Measurements from ENCODE around the gene DUSP5.

The DUSP5 gene

DNA sequence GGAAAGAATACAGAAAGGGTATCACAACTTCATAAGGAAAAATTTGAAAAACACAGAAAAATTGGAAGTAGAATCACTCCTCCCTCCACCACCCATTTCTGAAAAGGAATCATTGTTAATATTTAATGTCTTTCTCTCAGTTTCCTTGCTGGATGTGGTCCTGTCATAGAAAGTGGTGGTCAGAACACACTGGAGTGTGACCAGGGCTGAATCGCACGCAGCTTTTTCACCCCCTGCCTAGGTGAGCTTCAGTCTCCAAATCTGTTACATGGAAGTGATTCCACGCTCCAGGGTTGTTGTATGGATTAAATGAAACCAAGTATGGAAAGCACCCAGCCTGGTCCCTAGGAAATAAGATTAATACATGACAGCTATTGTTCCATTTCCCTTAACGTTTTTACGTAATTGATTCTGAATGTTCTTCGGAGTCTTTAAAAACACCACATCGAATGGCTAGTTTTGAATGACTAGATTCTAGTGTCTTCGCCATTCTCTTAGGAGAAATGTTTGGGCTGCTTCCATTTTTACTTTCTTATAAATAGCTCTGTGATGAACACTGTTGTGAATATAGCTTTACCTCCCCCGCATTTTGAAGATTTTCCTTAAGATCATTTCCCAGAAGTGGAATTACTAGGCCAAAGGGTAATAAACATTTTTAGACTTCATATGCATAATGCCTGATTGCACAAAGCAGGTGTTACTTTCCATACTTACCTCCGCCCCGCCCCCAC lies 10.9 kb upstream of the DUSP5 start:
- Histone ChIP-seq H3K27me3 (ENCODE audit: control insufficient read depth, insufficient read depth, low read length) (peaks cover 47% of the 10 kb centered on the region), H3K4me3 (ENCODE audit: low read length) (no peak overlapping the region), H3K9me3 (ENCODE audit: control insufficient read depth, low read length) (no peaks in the 10 kb centered on the region)

DNA sequence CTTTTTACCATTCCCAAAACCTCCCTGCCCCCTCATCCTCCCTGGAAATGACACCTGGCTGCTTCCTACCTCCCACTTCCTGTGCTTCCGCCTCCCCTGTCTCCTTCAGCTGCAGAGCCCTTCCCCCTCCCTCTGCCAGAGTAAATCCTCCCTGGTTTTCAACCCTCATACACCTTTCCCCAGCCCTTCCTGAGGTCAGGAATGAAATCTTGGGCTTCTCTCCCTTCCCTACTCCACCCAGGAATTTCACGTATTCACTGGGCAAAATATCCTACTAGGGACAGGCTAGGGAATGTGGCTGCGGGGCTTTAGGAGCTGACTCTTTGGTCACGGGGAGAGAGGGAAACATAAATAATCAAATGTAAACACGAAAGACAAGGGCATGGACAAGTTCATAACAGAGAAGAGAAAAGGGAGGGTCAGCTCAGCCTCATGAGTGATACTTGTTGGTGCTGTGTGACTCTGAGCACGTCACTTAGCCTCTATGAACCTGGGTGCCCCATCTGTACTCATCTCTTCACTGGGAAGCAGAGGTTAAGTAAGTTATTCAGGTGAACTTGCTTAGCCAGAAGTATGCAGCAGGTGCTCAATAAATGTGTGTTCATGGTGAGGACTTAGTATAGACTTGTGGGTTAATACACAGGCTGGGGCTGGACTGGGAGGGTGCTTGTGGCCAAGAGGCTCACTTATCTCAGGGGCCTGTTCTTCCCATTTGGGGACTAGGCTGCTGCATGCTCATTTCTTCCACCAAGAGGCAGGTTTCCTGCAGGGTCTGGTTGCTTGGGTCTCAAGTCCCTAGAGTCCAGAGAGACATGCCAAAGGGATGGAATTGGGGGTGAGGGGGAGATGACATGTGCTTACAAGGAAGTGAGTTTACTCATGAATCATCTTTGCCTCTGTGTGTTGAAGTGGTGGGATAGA lies 10.0 kb upstream of the DUSP5 start:
- Histone ChIP-seq H3K4me1 (ENCODE audit: control insufficient read depth, insufficient read depth, low read length) (no peaks in the 10 kb centered on the region), H3K9me3 (ENCODE audit: control insufficient read depth, low read length) (no peaks in the 10 kb centered on the region), H3K36me3 (ENCODE audit: control insufficient read depth, insufficient read depth, low read length) (no peaks in the 10 kb centered on the region), H3K27me3 (ENCODE audit: control insufficient read depth, insufficient read depth, low read length) (peaks cover 41% of the 10 kb centered on the region), H3K9ac (ENCODE audit: low read length) (no peak overlapping the region), H3K4me3 (ENCODE audit: low read length) (no peak overlapping the region)

More for the DNA sequence above, 10.9 kb upstream of the DUSP5 start:
- Histone ChIP-seq H3K4me1 (ENCODE audit: control insufficient read depth, insufficient read depth, low read length) (no peaks in the 10 kb centered on the region), H3K9ac (ENCODE audit: low read length) (no peak overlapping the region), H3K36me3 (ENCODE audit: control insufficient read depth, insufficient read depth, low read length) (no peaks in the 10 kb centered on the region)

DNA sequence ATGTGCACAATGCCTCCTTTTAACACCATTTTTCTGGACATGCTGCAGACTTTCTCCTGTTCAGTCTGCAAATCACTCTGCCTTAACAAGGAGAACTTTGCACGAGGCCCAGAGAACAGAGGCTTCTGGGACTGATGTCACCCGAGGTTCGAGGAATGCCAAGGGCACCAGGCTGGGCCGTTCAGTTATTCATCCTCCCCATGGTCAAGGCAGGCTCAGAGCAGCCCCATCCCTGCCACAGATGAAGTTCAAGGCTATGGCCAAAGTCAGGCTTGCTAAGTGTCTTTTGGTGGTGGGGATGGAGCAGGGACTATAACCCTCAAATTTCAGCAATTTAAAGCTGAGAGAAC lies 9.4 kb upstream of the DUSP5 start:
- no peaks in the 10 kb centered on the region for H3K36me3 ChIP-seq (ENCODE audit: control insufficient read depth, insufficient read depth, low read length)
- no peaks in the 10 kb centered on the region for H3K9me3 ChIP-seq (ENCODE audit: control insufficient read depth, low read length)
- no peak overlapping the region for H3K9ac ChIP-seq (ENCODE audit: low read length)
- peaks cover 48% of the 10 kb centered on the region for H3K27me3 ChIP-seq (ENCODE audit: control insufficient read depth, insufficient read depth, low read length)
- H3K4me1 ChIP-seq (ENCODE audit: control insufficient read depth, insufficient read depth, low read length), result no peaks in the 10 kb centered on the region
- no peak overlapping the region for H3K4me3 ChIP-seq (ENCODE audit: low read length)

DNA sequence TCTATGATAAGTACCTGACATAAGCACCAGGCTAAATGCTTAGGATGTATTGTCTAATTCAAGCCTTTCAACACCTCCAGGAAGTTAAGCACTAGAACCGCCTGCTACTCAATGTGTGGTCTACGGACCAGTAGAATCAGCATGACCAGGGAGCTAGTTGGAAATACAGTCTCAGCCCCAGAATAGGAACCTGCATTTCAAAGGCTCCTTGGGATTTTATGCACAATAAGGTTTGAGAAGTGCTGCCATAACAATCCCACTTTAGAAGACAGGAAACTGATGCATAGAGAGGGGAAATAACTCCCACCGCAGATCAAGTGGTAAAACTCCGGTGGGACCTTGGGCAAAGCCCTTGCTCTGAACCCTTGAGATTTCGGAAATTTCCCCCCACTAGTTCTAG lies 8.8 kb upstream of the DUSP5 start:
- H3K9me3 ChIP-seq (ENCODE audit: control insufficient read depth, low read length), result no peaks in the 10 kb centered on the region
- no peaks in the 10 kb centered on the region for H3K4me1 ChIP-seq (ENCODE audit: control insufficient read depth, insufficient read depth, low read length)
- H3K4me3 ChIP-seq (ENCODE audit: low read length), result no peak overlapping the region
- no peak overlapping the region for H3K9ac ChIP-seq (ENCODE audit: low read length)
- H3K36me3 ChIP-seq (ENCODE audit: control insufficient read depth, insufficient read depth, low read length), result no peaks in the 10 kb centered on the region
- peaks cover 53% of the 10 kb centered on the region for H3K27me3 ChIP-seq (ENCODE audit: control insufficient read depth, insufficient read depth, low read length)

DNA sequence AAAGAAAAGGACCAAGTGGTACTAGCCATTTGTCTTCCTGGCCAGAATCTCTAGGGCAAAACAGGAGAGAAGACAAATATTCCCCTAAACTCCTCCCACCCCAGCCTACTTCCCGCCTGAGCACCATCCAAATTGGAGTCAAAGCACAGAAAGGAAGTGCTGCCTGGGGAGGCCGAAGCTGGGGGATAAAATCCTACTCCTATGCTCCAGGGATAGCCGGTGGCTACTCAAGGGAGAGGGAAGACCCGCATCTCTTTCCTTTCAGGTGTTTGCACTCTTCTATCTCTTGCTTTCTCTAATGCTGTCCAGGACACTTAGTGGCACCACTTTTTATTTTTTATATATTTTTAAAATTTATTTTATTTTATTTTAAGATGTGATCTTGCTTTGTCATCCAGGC lies 7.1 kb upstream of the DUSP5 start:
- H3K36me3 ChIP-seq (ENCODE audit: control insufficient read depth, insufficient read depth, low read length), result no peaks in the 10 kb centered on the region
- no peaks in the 10 kb centered on the region for H3K4me1 ChIP-seq (ENCODE audit: control insufficient read depth, insufficient read depth, low read length)
- no peaks in the 10 kb centered on the region for H3K9me3 ChIP-seq (ENCODE audit: control insufficient read depth, low read length)
- no peak overlapping the region for H3K4me3 ChIP-seq (ENCODE audit: low read length)
- no peak overlapping the region for H3K9ac ChIP-seq (ENCODE audit: low read length)
- peaks cover 43% of the 10 kb centered on the region for H3K27me3 ChIP-seq (ENCODE audit: control insufficient read depth, insufficient read depth, low read length)

DNA sequence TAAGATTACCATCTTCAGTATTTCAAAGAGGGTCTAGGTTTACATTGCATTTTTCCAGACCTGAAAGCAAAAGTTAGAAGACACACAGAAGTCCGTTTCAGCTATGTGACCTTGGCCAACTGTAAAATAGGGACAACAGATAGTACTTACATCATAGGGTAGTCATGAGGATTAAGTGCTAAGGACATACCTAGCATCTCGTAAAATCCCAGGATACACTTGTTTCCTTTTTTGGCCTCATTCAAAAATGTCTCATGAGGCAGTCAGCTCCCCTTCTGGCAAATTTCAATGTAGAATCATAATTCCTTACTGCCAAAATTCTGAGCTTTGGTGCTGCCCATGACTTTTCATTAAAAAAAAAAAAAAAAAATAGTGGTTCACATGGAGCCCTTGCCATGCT lies 6.4 kb upstream of the DUSP5 start:
- Histone ChIP-seq H3K36me3 (ENCODE audit: control insufficient read depth, insufficient read depth, low read length) (no peaks in the 10 kb centered on the region), H3K4me1 (ENCODE audit: control insufficient read depth, insufficient read depth, low read length) (no peaks in the 10 kb centered on the region)

DNA sequence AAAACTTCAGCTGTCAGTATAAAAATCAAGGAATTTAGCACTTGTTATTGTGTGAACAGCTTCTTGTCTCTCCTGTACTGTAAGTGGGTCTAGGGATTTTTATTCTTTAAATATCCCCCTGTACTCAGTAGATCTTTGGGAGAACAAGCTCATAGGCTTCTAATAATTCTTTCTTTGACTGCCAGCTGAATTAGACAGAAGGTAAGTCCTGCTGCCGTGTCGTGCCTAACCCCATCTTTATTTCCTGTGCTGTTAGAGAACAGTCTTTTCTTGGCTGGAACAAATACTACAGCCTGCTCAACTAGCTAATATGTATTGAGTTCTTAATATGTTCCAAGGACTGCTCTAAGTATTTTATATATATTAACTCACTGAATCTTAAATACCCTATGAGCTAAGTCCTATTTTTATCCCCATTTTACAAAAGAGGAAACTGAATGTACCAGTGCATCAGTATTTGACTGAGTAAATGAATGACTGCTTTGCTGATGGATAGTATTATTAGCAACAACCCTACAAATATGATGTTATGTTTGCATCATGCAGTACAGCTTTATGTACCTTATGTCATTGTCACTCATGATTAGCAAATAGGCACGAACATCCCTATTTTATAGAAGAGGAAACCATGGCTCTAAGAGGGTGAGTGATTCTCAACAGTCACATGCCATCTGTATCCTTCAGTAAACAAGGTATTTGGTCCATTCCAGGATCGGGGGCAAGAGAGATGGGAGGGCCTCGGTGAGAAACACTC lies 5.5 kb upstream of the DUSP5 start:
- Histone ChIP-seq H3K4me1 (ENCODE audit: control insufficient read depth, insufficient read depth, low read length) (peaks cover 4% of the 10 kb centered on the region), H3K9me3 (ENCODE audit: control insufficient read depth, low read length) (no peaks in the 10 kb centered on the region), H3K36me3 (ENCODE audit: control insufficient read depth, insufficient read depth, low read length) (no peaks in the 10 kb centered on the region), H3K9ac (ENCODE audit: low read length) (no peak overlapping the region), H3K27me3 (ENCODE audit: control insufficient read depth, insufficient read depth, low read length) (peaks cover 56% of the 10 kb centered on the region), H3K4me3 (ENCODE audit: low read length) (no peak overlapping the region)

More for the DNA sequence above, 6.4 kb upstream of the DUSP5 start:
- no peaks in the 10 kb centered on the region for H3K9me3 ChIP-seq (ENCODE audit: control insufficient read depth, low read length)
- no peak overlapping the region for H3K4me3 ChIP-seq (ENCODE audit: low read length)
- peaks cover 48% of the 10 kb centered on the region for H3K27me3 ChIP-seq (ENCODE audit: control insufficient read depth, insufficient read depth, low read length)
- no peak overlapping the region for H3K9ac ChIP-seq (ENCODE audit: low read length)

DNA sequence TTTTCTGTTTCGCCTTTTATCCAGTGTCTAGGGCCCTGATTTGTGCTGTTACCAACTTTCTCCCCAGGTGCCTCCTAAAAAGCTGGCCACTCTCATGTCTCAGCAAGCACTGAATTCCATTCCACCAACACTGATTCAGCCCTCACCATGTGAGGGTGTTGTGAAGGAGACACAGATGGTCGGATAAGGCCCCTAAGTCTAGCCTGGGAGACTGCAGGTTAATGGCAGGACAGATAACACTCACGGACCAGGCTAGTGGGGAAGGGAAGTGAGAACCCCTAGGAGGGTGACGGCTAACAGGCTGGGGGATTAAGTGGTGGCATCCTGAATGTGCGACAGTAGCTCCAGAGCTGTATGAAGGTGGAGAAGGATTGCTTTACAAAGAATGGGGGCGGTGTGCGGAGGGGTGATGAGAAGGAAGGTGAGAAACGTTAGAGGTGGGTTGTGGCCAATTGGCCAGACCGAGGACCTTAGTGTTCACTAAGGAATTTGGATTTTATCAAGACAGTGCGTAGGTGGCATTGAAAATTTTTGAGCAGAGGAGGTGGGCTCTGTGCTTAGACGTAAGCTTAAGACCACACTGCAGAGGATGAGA lies 3.8 kb upstream of the DUSP5 start:
- no peak overlapping the region for H3K4me3 ChIP-seq (ENCODE audit: low read length)
- H3K27me3 ChIP-seq (ENCODE audit: control insufficient read depth, insufficient read depth, low read length), result peaks cover 49% of the 10 kb centered on the region
- H3K9me3 ChIP-seq (ENCODE audit: control insufficient read depth, low read length), result no peaks in the 10 kb centered on the region
- no peaks in the 10 kb centered on the region for H3K36me3 ChIP-seq (ENCODE audit: control insufficient read depth, insufficient read depth, low read length)
- H3K9ac ChIP-seq (ENCODE audit: low read length), result no peak overlapping the region
- H3K4me1 ChIP-seq (ENCODE audit: control insufficient read depth, insufficient read depth, low read length), result peaks cover 10% of the 10 kb centered on the region

DNA sequence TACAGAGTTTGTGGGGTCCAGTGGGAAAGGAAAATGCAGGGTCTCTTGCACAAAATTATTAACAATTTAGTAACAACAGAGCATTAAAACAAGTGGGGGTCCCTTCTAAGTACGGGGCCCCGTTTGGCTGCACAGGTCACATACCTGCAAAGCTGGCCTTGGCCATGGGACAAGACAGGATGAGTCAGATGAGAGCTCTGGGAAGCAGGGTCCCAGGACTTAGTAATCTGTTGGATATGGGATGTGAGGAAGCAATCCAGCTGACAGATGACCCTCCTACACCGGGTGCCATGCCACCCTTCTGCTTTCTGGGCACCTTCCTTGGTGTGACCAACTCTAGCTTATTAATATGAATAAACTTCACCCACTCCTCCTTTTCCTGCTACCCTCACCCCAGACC lies 3.2 kb upstream of the DUSP5 start:
- Histone ChIP-seq H3K9me3 (ENCODE audit: control insufficient read depth, low read length) (no peaks in the 10 kb centered on the region), H3K4me3 (ENCODE audit: low read length) (no peak overlapping the region), H3K4me1 (ENCODE audit: control insufficient read depth, insufficient read depth, low read length) (peaks cover 10% of the 10 kb centered on the region), H3K27me3 (ENCODE audit: control insufficient read depth, insufficient read depth, low read length) (peaks cover 50% of the 10 kb centered on the region), H3K36me3 (ENCODE audit: control insufficient read depth, insufficient read depth, low read length) (no peaks in the 10 kb centered on the region), H3K9ac (ENCODE audit: low read length) (no peak overlapping the region)

DNA sequence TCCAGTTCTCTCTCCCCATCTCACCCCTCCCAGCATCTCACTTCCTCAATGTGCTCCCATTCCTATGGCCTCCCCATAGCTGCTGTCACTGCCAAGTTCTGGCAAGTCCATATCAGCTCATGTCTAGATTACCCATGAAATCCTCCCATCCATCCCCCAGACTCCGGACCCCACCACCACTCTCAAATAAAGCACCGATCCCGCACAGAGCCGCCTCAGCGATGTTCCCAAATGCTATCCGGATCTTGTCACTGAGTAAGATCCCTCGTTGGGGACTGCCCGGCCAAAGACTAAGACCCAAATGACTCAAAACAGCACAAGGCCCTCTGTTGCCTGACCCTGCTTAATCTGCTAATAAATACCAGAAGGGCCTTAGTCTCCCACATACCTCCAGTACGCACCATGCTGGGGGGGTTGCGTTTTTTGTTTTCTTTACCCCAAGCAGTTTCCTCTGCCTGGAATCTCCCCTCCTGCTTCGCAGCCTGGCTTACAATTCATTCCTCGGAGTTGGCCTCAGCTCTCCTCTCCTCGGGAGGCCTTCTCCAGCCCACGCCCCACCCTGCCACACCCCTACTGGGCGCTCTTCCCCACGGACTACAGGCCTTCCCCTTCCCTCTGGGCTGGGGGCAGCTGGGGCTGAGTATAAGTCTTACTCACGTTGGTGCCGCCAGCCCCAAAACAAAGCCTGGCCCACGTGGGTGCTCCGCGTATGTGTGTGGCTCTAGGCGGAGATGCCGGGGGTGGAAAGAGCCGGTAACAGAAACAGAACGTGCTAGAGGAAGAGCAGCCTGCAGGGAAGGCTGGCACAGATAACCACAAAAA lies 1.8 kb upstream of the DUSP5 start:
- Histone ChIP-seq H3K4me1 (ENCODE audit: control insufficient read depth, insufficient read depth, low read length) (peaks cover 14% of the 10 kb centered on the region), H3K9ac (ENCODE audit: low read length) (no peak overlapping the region), H3K36me3 (ENCODE audit: control insufficient read depth, insufficient read depth, low read length) (no peaks in the 10 kb centered on the region), H3K4me3 (ENCODE audit: low read length) (no peak overlapping the region), H3K27me3 (ENCODE audit: control insufficient read depth, insufficient read depth, low read length) (peaks cover 64% of the 10 kb centered on the region), H3K9me3 (ENCODE audit: control insufficient read depth, low read length) (no peaks in the 10 kb centered on the region)

Data from mucosa of stomach (tissue), 1 donor.